HG02973 (cell line): ENCODE data around the gene NELL1.

Experiments
- ATAC-seq: cut with Tn5 transposase; IDR thresholded peaks from one replicate; pipeline ENCODE4 v1.9.1; 2021; ENCODE audit warnings: moderate library complexity; ENCODE audit not compliant: unreplicated experiment

Gene NELL1

DNA sequence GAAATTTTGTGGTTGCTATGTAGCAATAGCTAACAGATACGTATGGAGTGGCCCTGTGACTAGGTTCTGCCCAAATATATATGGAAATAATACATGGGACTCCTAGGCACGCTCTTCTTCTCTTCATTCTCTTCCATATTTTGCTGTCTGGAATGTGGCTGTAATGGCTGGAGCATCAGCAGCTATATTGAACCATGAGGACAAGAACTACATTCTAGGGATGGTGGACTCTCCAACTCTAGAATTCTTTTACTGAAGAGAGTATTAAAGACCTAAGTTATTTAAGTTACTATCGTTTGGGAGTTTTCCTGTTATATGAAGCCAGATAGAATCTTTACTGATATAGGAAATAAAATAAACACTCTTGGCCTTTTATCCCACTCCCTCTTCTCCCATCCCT, 7.5 kb upstream of the NELL1 start:
- ATAC-seq, result no peak

DNA sequence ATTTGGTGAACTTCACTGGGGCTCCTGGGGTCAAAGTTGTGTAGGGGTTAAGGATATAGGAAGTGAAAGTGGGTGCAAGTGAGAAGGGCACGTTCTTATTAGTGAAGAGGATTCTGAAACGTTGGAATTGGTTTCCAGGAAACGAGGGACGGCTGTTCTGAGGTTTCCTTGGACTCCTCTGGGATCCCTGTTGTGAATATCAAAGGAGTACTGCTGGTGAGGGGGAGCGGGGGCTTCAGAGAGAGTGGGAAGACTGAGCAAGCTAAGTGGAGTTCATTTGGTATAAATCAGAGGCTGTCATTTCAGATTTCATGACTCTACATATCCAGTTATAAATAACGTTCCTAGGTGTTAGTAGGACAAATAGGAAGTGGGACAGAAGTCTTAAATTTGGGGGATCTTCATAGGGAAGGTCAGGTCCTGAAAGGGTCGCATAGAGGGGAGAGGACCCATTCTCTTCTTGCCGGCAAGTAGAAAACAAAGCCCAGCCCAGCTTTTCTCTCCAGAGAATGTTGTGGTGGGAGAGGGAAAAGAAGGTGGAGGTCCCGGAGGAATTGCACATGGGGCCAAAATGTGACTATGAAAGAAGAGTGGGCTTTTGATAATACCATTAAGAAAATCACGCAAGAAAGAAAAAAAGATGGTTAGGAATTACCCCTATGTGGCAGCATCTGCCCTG, 1.1 kb upstream of the NELL1 start:
- no peak for ATAC-seq

DNA sequence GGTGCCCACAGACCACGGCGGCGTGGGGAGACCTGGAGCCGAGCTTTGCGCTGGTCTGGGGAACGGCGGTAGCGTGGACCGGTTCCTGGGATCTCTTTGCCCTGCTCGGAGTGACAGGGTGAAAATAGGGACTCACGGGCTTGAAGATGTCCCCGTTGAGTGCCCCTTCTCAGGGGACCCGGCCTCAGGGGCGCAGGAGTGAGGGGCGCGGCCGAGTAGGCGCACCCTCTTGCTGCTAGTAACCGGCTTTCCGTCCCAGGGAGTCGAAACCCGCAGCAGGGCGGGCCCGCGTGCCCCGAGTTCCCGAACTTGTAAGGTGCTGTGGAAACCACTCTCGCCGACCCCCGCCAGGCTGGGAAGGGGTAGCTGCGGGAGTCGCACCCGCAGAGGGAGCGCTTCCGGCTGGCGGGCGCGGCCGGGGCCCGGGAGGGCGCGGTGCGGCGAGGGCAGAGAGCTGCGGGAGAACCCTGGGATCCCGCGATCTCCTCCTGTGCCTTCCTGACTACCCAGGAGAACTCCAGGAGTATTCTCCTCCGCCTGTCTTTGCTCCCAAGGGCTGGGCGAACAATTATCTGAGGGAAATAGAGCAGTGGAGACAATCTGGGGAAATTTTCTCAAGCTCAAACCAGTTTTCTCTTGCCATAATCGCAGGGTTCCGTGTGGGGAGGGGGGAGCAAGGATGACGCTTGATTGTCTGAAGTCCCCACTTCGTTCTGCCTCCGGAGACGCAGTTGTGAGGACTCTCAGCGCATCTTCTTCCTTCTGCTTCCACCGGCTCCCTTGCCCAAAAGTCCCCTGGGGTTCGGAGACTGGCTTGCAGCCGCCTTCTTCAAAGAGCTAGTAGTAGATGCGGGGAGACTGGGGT, 666 bp downstream of the NELL1 start:
- no peak for ATAC-seq

DNA sequence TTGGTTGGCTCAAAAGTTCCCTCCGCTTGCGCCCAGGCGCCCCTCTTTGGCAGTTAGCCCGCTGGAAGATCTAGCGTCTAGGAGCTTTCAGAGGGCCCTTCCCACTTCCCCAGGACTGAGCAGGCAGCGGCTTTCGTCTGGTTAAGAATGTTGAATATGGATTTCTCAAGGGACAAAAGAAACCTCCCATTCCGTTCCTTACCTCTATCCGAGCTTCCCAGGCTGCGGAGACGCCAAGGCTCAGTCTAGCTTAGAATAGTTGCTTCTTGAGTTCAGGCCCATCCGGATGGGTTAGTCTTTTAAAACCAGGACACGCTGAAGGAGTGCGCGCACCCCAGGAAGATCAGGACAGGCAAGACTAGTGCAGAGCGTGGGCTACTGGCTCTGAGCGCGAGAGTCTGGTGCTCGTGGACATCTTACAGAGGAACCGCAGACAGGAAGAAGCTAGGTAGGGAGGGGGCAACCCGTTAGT, 1.6 kb downstream of the NELL1 start:
- no peak for ATAC-seq

DNA sequence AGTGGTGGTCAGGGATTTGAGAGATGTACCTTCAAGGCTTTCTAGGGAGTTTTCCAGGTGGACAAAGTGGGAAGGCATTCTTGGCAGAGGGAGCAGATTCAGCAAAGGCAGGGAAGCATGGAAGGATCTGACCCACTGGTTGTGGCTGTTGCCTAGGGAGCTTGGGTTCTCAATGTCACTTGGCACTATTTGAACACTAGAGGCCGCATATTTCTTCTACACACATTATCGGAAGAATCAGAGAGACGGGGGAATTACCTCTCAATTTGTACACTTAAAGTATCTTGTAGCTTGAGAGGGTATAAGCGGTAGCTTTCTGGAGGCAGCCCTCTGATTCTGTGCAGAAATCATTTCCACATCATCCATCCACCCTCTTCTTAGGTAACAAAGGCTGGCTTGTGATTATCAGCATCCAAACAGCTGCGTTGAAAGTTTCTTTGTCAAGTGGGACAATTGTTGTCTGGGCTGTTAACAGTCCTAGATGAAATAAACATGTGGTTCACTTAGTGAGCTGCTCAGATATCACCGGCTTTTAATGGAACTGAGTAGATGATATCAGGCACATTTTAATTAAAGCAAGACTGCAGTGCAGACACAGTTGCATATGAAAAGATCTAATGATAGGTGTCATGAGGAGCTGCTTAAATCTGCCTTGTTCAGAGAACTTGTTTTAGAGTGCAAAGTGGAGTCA, 2.6 kb downstream of the NELL1 start:
- ATAC-seq, result no peak

DNA sequence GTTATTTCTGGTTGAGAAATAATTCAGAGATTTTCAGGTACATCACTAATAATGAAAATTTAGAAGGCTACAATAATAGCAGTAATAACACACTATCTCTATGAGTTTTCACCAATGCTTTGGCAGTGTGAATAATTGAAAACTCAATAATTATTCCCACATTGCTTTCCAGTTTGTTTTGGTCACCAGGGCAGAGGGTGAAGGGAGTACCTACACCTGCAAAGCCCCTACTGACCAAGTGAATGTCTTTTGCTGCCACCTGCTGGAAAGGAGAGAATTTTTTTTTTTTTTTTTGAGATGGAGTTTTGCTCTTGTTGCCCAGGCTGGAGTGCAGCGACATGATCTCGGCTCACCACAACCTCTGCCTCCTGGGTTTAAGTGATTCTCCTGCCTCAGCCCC, 3.2 kb downstream of the NELL1 start:
- no peak for ATAC-seq

DNA sequence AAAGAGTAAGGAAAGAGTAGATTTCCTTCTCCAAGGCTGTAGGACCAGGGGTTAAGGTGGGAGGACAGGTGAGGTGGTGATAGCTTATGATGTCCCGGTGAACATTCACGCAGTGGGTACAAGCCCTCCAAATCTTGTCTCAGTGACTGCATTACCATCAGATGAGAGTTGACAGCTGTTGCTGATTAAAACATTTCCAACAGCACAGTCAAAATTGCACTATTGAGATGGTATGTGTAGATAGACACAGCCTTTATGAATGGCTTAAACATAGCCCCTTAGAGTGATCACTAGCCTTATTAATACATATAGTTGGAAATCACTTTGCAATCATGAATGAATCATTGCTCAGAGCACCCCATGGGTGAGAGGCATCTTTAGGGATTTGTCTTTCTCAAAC, 7.3 kb downstream of the NELL1 start:
- no peak for ATAC-seq

DNA sequence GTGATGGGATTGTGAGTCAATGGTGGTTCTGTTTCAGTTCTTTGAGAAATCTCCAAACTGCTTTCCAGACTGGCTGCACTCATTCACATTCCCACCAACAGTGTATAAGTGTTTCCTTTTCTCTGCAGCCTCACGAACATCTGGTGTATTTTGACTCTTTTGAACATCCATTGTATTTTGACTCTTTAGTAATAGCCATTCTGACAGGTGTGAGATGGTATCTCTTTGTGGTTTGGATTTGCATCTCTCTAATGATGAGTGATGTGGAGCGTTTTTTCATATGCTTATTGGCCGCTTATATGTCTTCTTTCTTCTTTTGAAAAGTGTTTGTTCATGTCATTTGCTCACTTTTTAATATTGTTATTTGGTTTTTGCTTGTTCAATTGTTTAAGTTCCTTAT, 19.4 kb downstream of the NELL1 start:
- no peak for ATAC-seq

DNA sequence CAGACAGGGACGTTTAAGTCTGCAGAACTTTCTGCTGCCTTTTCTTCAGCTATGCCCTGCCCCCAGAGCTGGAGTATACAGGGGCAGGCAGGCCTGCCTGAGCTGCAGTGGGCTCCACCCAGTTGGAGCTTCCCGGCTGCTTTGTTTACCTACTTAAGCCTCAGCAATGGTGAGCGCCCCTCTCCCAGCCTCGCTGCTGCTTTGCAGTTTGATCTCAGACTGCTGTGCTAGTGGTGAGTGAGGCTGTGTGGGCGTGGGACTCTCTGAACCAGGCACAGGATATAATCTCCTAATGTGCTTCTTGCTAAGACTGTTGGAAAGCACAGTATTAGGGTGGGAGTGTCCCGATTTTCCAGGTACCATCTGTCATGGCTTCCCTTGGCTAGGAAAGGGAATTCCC, 38.5 kb downstream of the NELL1 start:
- no peak for ATAC-seq

DNA sequence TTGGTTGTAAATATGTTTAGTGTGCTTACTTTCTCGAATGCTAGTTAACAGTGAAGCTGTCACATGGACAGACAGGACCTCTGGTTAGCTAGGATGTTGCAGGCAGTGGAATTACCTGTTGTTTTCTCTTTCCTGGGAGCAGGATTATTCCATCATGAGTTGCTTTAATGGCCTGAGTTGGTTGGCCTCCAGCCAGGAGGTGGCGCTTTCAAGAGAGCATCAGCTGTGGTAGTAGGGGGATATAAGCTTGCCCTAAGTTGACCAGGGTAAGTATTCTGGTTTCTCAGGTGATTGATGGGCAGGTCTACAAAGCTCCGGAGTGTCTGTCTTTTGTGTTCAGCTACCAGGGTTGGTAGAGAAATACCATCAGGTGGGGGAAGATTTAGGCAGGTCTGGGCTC, 43.5 kb downstream of the NELL1 start:
- no peak for ATAC-seq

DNA sequence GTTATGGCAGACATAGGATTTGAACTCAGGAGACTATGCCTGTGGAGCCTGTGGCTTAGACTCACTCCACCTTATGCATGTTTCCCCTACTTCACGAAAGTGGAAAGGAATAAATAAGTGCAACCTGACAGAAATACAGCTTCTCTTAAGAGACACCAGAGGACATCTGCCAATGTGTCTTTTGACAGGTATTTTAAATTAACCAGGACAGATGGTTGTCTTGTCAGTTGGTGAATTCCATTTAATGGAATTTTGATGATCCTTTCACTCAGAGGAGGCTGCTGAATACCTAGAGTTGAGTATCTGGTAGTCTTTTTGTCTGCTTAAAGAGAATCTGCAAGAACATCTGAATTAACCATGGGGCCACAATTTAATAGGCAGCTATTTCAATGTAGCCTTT, 46.1 kb downstream of the NELL1 start:
- ATAC-seq, result no peak

DNA sequence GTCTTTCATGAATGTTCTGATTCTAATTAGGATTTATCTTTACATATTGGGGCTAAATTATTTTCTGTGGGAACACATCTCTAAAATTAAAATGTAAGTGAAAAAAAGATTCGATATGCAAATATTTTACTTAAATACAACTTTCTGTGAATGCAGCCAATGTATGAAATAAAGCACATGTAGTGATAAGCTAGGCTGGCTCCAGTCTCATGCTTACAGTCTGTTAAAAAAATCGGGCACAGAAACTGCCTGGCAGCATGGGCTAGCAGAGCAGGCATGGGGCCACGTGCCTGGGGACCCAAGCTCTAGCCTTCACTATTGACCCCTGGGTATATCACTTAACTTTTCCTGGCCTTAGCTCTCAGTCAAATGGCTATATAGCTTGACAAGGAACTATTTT, 46.5 kb downstream of the NELL1 start:
- no peak for ATAC-seq

DNA sequence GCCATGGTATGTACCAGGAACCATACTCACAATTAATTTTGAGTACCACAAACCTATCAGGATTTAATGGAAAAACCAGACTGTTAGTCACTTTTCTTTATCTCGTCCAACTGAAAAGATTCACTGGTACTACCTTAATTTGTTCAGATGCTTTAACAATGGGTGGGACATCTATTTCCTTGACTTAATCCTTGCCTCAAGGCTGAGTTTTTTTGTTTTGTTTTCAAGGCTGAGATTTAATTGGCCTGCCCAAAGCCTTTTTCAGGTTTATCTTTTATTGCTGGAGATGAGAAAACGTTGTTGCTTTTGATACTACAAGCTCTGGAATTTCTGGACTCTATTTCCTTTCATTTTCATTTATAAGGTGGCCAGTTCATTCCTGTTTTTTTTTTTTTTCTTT, 50.4 kb downstream of the NELL1 start:
- ATAC-seq, result no peak

DNA sequence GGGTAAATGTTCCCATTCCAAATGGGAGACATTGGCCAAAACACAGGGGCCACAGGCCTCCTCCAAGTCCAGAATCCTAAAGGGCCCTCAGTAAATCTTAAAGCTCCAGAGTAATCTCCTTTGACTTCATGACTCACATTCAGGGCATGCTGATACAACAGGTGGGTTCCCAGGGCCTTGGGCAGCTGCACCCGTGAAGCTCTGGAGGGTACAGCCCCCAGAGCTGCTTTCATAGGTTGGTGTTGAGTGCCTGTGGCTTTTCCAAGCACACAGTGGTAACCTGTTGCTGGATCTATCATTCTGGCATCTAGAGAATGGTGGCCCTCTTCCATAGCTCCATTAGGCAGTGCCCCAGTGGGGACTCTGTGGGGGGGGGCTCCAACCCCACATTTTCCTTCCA, 54.0 kb downstream of the NELL1 start:
- no peak for ATAC-seq

DNA sequence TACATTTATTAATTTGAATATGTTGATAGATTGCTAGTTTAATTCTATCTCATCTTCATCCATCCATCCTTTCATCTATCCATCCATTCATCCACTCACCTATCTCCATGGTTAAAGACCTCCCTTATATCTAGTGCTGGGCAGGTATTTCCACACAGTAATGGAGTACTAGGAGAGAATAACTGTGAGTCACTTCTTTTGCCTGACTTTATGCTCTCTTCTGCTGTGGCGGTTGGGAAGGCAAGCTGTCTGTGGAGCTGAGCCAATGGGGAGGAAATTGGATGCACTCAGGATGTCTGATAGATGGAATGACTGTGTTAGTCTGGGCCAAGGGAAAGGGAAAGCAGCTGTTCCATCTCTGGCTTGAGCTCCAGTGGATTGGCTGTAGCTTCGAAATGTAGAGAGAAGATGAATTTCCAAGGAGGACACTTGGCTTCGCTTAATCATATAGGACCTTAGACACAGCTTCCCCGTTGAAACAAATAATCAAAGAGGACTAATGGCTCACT, 60.3 kb downstream of the NELL1 start:
- ATAC-seq, result no peak

DNA sequence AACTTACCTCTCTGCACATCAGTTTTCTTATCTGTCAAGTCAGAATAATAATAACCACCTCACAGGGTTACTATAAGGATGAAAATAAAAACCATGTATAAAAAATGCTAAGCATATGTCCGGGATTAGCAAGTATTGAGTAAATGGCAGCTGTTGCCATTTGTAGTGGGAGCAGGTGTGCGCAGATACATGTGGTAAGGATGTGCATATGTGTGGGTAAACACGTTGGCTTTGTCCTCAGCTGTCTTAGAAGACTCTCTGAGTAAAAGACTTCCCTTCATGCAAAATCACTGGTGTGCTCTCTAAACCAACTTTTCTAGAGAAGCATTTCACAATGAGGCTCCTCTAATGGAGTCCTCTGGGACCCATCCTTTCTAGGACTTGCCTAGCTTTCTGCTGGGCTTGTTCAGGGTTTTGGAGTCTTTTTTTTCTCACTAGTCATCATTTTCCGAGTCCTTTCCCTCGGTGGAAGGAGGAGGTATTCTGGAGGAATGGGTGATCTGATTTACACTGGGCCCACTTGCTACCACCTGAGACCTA, 62.4 kb downstream of the NELL1 start:
- ATAC-seq, result no peak

DNA sequence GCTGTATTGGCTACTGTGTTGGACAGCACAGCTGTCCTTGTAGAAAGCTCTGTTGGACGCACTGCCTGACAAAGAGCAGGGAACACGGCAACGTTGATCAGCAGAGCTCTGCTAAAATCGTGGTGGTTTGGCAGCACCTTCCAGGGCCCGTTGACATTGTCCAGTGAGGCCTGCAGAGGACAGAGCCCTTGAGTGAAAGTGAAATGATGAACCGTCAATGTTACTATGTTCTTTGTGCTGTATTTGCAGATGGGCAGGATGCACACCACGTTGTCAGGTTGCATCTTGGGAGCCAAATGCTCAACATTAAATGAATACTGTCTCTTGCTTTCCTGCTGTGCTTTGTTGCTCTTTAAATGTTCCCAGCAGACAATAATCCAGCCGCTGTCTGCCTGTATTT, 69.7 kb downstream of the NELL1 start:
- no peak for ATAC-seq

DNA sequence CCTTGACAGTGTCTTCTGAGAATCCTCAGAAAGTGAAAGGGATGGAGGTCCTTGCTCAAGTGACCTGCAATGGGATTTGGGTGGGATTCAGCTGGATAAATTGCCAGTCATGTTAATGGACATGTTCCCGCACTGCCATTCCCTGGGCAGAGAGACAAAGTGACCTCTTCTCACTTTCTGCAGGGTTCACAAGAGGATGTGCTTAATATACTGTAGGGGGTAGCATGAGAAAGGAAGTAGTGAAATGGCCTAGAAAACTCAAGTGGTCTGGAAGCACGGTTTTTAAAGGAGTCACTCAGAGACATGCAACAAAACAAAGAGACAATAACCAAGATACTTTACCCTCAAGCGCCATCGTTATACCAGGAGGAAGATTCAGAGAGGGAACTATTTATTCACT, 70.2 kb downstream of the NELL1 start:
- no peak for ATAC-seq

DNA sequence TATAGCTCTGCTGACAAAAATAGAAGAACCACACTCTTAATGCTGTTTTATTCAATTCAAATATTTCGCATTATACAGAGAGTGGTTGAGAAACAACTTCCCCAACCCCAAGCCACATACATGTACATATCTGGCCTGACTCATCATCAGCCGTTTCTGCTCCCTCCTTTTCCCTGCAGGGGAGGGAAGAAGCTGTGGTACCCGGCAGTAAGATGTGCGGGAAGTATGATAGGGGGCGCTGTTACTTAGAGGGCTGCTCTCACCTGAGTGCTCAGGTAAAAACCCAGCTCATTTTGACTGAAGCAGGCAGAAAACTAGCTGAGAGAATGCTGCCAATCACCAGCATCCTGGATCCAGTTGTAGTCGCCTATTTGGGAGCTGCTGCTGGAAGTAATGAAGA, 85.5 kb downstream of the NELL1 start:
- no peak for ATAC-seq

DNA sequence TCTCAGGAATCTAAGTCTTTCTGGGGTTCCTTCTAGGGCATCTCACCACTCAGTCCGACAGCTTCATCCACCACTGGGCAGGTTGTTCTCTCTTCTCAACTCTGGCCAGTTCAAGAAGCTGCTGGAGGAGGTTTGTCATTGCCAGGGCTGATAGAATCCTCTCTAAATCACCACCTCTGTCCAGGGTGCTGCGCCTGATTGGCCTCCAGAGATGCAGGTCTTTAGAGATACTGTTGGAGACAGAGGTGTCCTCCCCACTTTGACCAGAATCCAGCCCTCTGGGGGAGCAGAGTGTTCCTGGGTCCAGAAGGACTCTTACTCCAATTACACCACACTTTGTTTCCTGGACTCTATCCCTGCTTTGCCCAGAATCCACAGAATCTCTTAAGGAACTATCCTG, 90.2 kb downstream of the NELL1 start:
- no peak for ATAC-seq

DNA sequence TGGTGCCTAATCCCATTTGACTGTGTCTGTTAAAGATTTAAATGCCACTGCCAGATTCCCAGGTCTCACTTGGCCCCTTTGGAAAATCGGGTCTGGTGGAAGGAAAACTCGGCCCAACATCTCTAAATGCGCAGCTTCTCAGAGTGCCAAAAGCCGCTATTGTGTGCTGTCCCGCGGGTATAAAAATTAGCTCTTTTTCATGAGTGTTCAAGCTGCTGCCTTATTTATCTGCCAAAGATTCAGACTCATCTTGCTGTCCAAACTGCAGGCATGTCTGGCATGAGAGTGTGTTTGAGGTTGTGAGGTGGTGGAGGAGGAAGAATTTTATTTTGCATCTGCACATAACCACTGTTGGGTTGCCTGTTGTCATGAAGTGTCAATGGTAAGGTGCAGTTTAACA, 91.4 kb downstream of the NELL1 start:
- no peak for ATAC-seq
